Middle frontal gyrus (tissue), 1 donor: ENCODE measurements around the gene BAG5.
"Not testable (repeated sequence)": the region's sequence is repeated elsewhere in the genome, so short reads cannot be mapped to it uniquely, and the experiment has no call there.

Experiments used
- DNase-seq: peaks from one replicate; pipeline ENCODE4 v3.0.0-alpha.2; 2015; ENCODE audit warnings: low spot score; ENCODE audit errors: extremely low spot score

BAG5 gene

GRCh38 chr14:103524002-103524935, 38.2 kb downstream of the BAG5 start:
- DNase-seq, result no peak

GRCh38 chr14:103523575-103523954, 38.9 kb downstream of the BAG5 start:
- DNase-seq, result no peak

GRCh38 chr14:103522649-103523574, 39.5 kb downstream of the BAG5 start, which contains the start of gene CKB:
Gene CKB (minus strand): TSS chr14:103522830. CDS start chr14:103522493, 337 bp downstream.
- DNase-seq, result peak; percentile 79

GRCh38 chr14:103521951-103522563, 40.4 kb downstream of the BAG5 start:
- no peak for DNase-seq

GRCh38 chr14:103521438-103521950, 41.0 kb downstream of the BAG5 start:
- DNase-seq, result no peak

DNA sequence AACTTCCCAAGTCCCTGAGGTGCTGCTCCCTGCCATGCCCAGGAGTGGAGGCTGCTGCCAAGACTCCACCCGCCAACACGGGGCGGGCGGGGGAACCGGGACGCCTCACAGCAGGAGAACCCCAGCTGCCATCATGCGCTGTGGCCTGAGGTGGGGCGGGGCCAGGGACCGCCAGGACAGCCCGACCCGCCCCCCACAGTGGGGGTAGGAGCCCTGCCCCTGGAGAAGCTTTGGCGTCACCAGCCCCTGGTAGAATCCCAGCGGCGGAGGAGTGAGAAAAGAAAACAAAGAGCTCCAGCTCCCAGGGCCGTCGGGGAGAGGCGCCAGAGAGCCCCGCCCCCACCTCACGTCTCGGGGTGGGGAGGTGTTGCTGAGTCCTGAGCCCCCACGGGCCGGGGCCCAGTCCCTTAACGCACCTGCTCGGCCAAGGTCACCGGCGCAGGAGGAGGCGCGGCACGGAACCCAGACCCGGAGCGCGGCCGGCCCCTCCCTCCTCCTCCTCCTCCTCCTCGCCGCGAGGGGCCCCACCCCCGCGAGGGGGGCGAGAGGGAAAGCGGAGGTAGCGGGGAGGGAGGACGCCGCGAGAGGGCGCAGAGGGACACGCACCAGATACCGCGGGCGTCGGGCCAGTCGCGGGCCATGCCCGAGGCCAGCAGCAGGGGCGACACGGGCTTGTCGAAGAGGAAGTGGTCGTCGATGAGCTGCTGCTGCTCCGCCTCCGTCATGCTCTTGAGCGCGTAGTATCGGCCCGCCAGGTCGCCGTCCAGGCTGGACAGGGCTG, 41.6 kb downstream of the BAG5 start:
- no peak for DNase-seq

GRCh38 chr14:103520269-103520656, 42.2 kb downstream of the BAG5 start:
- no peak for DNase-seq

- DNase-seq, result no peak
Observed at GRCh38 chr14:103519837-103520212, 42.6 kb downstream of the BAG5 start.

DNA sequence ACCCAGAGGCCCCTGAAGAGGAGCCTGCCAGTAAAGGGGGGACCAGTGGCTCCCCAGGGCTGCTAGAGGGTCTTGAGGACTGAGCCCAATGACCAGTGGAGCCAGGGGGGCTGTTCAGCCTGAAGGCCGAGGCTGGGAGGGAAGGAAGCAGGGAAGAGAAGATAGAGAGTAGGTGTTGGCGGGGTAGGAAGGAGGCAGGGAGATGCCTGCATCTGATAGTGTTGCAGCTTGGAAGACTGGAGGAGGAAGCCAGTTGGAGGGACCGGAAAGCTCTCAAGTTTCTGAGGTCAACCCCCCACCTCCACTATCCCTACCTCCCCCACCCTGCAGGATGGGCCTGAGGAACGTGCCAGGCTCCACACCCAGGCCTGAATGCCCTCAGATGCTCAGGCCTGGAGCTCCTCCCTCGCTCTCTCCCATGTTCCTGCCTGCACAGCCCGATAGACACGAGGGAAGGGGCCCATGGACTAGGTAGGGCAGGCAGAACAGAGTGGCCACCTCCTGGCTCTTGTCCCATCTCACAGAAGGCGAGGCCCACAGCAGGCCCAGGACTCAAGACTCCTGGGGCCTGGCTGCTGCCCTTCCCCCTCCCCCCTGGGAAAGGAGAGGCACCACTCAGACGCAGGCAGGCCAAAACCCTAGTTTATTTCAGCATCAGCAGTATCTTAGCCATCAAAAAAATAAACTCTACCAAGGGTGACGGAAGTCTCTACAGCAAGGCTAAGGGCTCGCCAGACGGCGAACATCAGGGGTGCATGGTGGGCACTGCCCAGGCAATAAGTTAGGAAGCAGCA, 43.2 kb downstream of the BAG5 start:
- DNase-seq, result no peak

DNA sequence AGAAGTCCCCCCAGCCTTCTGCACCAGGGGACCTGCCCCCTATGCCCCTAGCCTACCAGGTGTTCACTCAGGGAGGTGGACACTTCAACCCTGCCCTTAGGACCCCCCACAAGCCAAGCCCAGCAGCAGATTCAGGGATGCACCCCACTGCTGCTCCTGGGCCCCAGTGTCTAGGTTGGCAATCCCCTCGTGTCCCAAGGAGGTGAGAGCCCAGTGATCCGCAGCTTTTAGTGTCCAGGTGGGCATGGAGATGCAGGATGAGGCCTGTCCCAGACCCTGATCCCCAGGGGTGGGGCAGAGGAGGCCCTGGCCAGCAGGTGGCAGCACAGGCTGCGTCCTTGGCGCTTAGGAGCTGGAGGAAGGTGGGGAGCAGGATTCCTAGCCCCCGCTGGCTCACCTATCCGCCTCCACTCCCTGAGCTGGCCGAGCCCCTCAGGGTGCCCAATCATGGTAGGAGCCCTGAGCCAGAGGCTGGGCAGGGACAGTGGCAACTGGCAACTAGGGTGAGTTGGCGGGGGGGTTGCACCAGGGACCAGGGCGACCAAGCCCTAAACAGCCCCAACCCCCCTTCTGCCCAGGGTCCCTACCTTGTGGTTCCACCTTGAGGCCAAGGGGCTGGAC, 43.9 kb downstream of the BAG5 start:
- no peak for DNase-seq

DNA sequence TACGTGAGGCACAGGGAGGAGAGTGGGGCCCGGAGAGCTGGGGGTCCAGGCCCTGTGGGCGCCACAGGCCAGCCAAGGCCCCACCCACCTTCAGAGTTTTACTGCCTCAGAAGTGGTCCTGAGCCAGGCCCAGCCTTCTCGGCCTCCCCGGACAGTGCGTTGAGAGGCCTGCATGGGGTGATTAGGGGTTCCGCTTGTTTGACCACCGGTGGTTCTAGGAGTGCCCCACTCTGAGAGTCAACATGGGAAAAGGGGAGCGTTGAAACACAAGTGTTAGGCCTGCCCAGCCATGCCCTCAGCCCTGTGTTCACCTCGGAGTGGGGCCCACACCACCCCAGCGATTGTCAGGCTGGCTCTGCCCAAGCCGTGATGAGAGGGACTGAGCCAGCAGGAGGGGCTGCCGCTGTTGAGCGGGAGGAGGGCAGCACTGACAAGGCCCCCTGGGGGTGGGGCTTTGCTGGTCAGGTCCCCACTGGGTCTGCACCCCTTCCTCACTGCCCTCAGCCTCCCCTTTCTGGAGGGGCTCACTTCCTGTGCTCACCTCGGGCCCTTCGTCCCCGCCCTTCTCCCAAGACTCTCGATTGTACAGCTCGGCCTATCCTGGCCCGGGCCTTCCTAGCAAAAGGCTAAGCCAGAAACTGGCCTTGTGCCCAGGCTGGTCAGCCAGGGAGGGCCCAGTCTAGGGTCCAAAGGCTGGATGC, 44.6 kb downstream of the BAG5 start:
- DNase-seq, result no peak

DNA sequence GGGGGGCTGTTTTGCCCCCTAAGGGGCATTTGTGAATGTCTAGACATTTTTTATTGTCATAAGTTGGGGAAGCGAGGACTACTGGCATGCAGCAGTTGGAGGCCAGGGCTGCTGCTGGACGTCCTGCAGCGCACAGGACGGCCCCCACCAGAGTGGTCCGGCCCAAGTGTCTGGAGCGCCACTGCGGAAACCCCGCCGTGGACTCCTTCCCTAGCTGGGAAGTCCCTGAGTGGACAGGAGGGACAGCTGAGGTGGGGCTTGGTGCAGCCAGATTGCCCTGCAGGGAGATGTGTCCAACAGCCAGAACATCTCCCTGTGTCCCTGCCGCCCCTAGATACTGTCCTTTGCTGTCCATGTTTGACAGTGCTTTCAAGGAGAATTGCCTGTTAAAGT, 45.3 kb downstream of the BAG5 start:
- no peak for DNase-seq

DNA sequence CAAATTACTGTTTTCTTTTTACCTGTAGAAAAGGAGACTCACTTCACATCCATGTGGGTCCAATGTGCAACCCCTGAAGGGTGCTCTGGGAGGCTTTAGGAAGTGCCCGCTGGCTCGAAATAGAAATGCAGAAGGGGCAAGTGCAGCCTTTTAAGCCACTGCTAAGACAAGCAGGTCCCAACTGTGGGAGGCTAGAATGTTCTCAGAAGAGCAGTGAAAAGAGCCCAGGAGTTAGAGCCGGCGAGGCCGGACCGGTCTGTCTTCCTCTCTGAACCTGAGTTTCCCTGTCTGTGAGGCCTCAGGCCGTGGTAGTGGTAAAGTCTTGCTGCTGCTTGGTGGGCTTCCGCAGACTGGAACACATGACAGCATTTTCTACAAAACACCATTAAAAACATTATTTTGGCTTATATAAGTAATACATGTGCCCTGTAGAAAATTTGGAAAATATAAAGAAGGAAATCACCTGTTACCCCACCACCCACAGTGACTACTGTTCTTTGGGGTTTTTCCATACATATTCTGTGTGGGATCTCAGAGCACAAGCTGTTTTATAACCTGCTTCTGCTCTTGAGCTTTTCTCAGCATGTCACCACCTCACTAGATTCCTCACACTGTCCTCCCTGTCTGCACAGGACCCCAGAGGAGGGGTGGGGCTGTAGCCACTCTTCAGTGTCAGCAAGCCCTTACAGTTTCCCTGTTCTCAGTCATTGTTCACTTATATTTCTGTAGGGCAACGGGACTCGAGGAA, 45.9 kb downstream of the BAG5 start:
- DNase-seq, result no peak

- no peak for DNase-seq
Observed at GRCh38 chr14:103514596-103515421, 47.6 kb downstream of the BAG5 start.

- peak; percentile 69 for DNase-seq
Observed at GRCh38 chr14:103512701-103513611, 49.5 kb downstream of the BAG5 start.

DNA sequence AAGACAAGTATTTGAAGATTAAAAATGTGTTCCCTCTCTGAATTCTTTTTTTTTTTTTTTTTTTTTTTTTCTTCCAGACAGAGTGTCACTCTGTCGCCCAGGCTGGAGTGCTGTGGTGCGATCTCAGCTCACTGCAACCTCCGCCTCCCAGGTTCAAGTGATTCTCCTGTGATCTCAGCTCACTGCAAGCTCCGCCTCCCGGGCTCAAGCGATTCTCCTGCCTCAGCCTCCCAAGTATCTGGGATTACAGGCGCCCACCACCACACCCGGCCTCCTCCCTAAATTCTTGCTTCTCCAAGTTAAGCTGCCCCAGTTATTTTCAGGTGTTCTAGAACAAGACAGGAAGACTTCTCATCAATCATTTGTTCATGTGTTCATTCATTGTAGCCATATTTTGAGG, 50.3 kb downstream of the BAG5 start:
- not testable (repeated sequence) for DNase-seq
